ENCODE results near the gene SYF2. TPM values are rescaled to one million over a fixed set of nuclear protein-coding genes. Genes with fewer than 3 reads are reported as not detected.

Gene SYF2
- total and polyA plus RNA-seq, 2 of the 13 experiments (the other 11 are each of a cell fraction or from before 2014, with no cell fraction given), result 17.8 to 34.1 TPM

DNA sequence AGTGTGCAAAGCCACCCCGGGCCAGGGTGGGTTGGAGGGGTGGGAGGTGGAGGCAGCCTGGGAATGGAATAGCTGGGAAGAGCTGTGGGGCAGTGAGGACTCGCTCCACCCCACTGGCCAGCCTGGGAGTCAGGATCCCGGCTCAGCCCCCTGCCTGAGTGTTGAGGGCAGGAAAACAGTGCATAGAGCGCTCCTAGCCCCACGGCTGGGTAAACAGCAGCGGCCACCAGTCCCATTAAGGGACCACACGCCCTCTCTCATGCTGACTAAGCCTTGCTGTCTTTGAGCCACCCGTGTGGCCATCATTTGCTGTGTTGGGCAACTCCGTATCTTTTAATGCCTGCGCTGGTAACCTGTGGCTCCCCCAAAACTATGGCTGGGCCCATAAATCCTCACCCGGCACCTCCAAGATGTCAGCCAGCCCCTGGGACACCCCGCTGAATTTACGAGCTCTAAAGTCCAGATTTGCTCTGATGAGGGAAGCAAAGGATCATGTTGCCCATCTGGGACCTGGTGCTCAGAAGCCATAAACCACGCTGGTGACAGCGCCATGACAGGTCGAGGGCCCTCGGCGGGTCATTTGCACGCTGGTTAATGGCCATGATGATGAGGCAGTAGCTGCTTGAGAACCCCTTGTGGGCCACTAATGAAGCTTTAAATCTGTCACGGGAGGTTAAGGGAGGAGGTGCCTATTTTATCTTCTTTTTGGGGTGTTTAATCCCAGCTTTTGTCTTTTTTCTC lies 34.9 kb downstream of the SYF2 start (continued):
- TF ChIP-seq ETV6 (CRISPR knock-in tag; conservative IDR thresholded peaks at IDR 0.05) (no peak), ZNF317 (CRISPR knock-in tag; IDR thresholded peaks at IDR 0.05) (peak; percentile 20; the same call in 1 of the 2 replicates), ZNF335 (CRISPR knock-in tag; IDR thresholded peaks at IDR 0.05) (no peak), HIVEP1 (CRISPR knock-in tag; IDR thresholded peaks at IDR 0.05) (0 out of 2 replicates have a peak, but pooled peaks have one; percentile 38), CREB1 (IDR thresholded peaks at IDR 0.05) (no peak), CREB1 (CRISPR knock-in tag; IDR thresholded peaks at IDR 0.05) (no peak), SMAD9 (CRISPR knock-in tag; IDR thresholded peaks at IDR 0.05) (no peak), GFI1 (CRISPR knock-in tag; IDR thresholded peaks at IDR 0.05; ENCODE audit: borderline replicate concordance) (no peak; the same call in 1 of the 2 replicates), AHR (CRISPR knock-in tag; IDR thresholded peaks at IDR 0.05) (no peak), ZNF143 (CRISPR knock-in tag; IDR thresholded peaks at IDR 0.05) (no peak), ZBTB8A (CRISPR knock-in tag; IDR thresholded peaks at IDR 0.05; ENCODE audit: borderline replicate concordance, low read depth) (no peak), ESRRA (CRISPR knock-in tag; IDR thresholded peaks at IDR 0.05; ENCODE audit: low read depth) (no peak), PCBP1 (IDR thresholded peaks at IDR 0.05; ENCODE audit: borderline replicate concordance, low read depth, low read length) (no peak), ZNF557 (CRISPR knock-in tag; IDR thresholded peaks at IDR 0.05) (no peak), ZNF577 (CRISPR knock-in tag; IDR thresholded peaks at IDR 0.05; ENCODE audit: borderline replicate concordance, low read depth) (no peak), HNF4A (CRISPR knock-in tag; IDR thresholded peaks at IDR 0.05) (no peak), MTF2 (CRISPR knock-in tag; IDR thresholded peaks at IDR 0.05; ENCODE audit: borderline replicate concordance) (no peak), ZNF34 (CRISPR knock-in tag; IDR thresholded peaks at IDR 0.05; ENCODE audit: borderline replicate concordance) (no peak), SP2 (CRISPR knock-in tag; IDR thresholded peaks at IDR 0.05) (no peak), ZSCAN20 (CRISPR knock-in tag; IDR thresholded peaks at IDR 0.05; ENCODE audit: borderline replicate concordance) (no peak), ZNF160 (CRISPR knock-in tag; IDR thresholded peaks at IDR 0.05) (no peak)
- TF ChIP-seq, protein P1, sequence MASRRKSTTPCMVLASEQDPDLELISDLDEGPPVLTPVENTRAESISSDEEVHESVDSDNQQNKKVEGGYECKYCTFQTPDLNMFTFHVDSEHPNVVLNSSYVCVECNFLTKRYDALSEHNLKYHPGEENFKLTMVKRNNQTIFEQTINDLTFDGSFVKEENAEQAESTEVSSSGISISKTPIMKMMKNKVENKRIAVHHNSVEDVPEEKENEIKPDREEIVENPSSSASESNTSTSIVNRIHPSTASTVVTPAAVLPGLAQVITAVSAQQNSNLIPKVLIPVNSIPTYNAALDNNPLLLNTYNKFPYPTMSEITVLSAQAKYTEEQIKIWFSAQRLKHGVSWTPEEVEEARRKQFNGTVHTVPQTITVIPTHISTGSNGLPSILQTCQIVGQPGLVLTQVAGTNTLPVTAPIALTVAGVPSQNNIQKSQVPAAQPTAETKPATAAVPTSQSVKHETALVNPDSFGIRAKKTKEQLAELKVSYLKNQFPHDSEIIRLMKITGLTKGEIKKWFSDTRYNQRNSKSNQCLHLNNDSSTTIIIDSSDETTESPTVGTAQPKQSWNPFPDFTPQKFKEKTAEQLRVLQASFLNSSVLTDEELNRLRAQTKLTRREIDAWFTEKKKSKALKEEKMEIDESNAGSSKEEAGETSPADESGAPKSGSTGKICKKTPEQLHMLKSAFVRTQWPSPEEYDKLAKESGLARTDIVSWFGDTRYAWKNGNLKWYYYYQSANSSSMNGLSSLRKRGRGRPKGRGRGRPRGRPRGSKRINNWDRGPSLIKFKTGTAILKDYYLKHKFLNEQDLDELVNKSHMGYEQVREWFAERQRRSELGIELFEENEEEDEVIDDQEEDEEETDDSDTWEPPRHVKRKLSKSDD (CRISPR knock-in tag; IDR thresholded peaks at IDR 0.05; ENCODE audit: low read depth), result no peak
- TF ChIP-seq, protein P2, sequence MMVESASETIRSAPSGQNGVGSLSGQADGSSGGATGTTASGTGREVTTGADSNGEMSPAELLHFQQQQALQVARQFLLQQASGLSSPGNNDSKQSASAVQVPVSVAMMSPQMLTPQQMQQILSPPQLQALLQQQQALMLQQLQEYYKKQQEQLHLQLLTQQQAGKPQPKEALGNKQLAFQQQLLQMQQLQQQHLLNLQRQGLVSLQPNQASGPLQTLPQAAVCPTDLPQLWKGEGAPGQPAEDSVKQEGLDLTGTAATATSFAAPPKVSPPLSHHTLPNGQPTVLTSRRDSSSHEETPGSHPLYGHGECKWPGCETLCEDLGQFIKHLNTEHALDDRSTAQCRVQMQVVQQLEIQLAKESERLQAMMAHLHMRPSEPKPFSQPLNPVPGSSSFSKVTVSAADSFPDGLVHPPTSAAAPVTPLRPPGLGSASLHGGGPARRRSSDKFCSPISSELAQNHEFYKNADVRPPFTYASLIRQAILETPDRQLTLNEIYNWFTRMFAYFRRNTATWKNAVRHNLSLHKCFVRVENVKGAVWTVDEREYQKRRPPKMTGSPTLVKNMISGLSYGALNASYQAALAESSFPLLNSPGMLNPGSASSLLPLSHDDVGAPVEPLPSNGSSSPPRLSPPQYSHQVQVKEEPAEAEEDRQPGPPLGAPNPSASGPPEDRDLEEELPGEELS (CRISPR knock-in tag; IDR thresholded peaks at IDR 0.05), result peak; percentile 64
- TF ChIP-seq, protein P3, sequence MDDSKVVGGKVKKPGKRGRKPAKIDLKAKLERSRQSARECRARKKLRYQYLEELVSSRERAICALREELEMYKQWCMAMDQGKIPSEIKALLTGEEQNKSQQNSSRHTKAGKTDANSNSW (CRISPR knock-in tag; IDR thresholded peaks at IDR 0.05; ENCODE audit: borderline replicate concordance), result no peak
- TF ChIP-seq, protein P4, sequence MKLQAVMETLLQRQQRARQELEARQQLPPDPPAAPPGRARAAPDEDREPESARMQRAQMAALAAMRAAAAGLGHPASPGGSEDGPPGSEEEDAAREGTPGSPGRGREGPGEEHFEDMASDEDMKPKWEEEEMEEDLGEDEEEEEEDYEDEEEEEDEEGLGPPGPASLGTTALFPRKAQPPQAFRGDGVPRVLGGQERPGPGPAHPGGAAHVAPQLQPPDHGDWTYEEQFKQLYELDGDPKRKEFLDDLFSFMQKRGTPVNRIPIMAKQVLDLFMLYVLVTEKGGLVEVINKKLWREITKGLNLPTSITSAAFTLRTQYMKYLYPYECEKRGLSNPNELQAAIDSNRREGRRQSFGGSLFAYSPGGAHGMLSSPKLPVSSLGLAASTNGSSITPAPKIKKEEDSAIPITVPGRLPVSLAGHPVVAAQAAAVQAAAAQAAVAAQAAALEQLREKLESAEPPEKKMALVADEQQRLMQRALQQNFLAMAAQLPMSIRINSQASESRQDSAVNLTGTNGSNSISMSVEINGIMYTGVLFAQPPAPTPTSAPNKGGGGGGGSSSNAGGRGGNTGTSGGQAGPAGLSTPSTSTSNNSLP (IDR thresholded peaks at IDR 0.05; ENCODE audit: low read depth, low read length), result no peak

All from HepG2 (cell line).